Stimulated activated CD8-positive, alpha-beta memory T cell treated with anti-CD3 and anti-CD28 coated beads, Interleukin-12 subunit alpha, Interleukin-12 subunit beta, amount 100 ng/mL, for 1 hour (primary cell): ENCODE measurements around the gene TAS2R1.

Experiments
- DNase-seq: peaks from one replicate; pipeline ENCODE4 v3.0.0-alpha.2; 2020; ENCODE audit warnings: low read depth

TAS2R1 gene

GRCh38 chr5:9630251-9630650 is at the start of gene TAS2R1:
TSS of gene TAS2R1 (minus strand) at chr5:9630351. CDS start at chr5:9630032, 319 bp downstream.
- no peak for DNase-seq

GRCh38 chr5:9670371-9670770 is 40.2 kb upstream of the TAS2R1 start:
- DNase-seq: no peak

- DNase-seq: no peak
Observed at GRCh38 chr5:9667906-9668305, 37.8 kb upstream of the TAS2R1 start.

- no peak for DNase-seq
Observed at GRCh38 chr5:9663891-9664290, 33.7 kb upstream of the TAS2R1 start.

GRCh38 chr5:9661316-9662015 is 31.3 kb upstream of the TAS2R1 start:
- no peak for DNase-seq

GRCh38 chr5:9658706-9659105 is 28.6 kb upstream of the TAS2R1 start:
- no peak for DNase-seq

GRCh38 chr5:9657819-9658218 is 27.7 kb upstream of the TAS2R1 start:
- DNase-seq: no peak

GRCh38 chr5:9655641-9656040 is 25.5 kb upstream of the TAS2R1 start:
- no peak for DNase-seq

GRCh38 chr5:9654886-9655285 is 24.7 kb upstream of the TAS2R1 start:
- DNase-seq: no peak

- DNase-seq: no peak
Observed at GRCh38 chr5:9653811-9654210, 23.7 kb upstream of the TAS2R1 start.

- no peak for DNase-seq
Observed at GRCh38 chr5:9653061-9653460, 22.9 kb upstream of the TAS2R1 start.

- DNase-seq: no peak
Observed at GRCh38 chr5:9652295-9652694, 22.1 kb upstream of the TAS2R1 start.

- DNase-seq: no peak
Observed at GRCh38 chr5:9646843-9647242, 16.7 kb upstream of the TAS2R1 start.

- no peak for DNase-seq
Observed at GRCh38 chr5:9644630-9645029, 14.5 kb upstream of the TAS2R1 start.

- DNase-seq: no peak
Observed at GRCh38 chr5:9642621-9643020, 12.5 kb upstream of the TAS2R1 start.

GRCh38 chr5:9641806-9642355 is 11.7 kb upstream of the TAS2R1 start:
- no peak for DNase-seq

- DNase-seq: no peak
Observed at GRCh38 chr5:9632495-9632894, 2.3 kb upstream of the TAS2R1 start.

- DNase-seq: no peak
Observed at GRCh38 chr5:9627541-9627940, 2.6 kb downstream of the TAS2R1 start.

- DNase-seq: no peak
Observed at GRCh38 chr5:9626955-9627354, 3.2 kb downstream of the TAS2R1 start.

- no peak for DNase-seq
Observed at GRCh38 chr5:9625731-9626130, 4.4 kb downstream of the TAS2R1 start.

- no peak for DNase-seq
Observed at GRCh38 chr5:9625286-9625685, 4.9 kb downstream of the TAS2R1 start.

GRCh38 chr5:9624196-9624947 is 5.8 kb downstream of the TAS2R1 start:
- no peak for DNase-seq

GRCh38 chr5:9623661-9624060 is 6.5 kb downstream of the TAS2R1 start:
- no peak for DNase-seq
